Loucy (cell line): Measurements from ENCODE around the gene CD209.
"Not testable (repeated sequence)": the region's sequence is repeated elsewhere in the genome, so short reads cannot be mapped to it uniquely, and the experiment has no call there.

Experiments
- H2AFZ ChIP-seq: fragments of 200-600 bp; sonication (generic); 2 replicates; pipeline ENCODE4 v1.6.0; 2016; ENCODE audit warnings: antibody characterized with exemption, mild to moderate bottlenecking, low read length, moderate library complexity
- H3F3A ChIP-seq: fragments of 200-600 bp; 2 replicates; pipeline ENCODE4 v1.6.0; 2016; ENCODE audit warnings: antibody characterized with exemption, low read depth, mild to moderate bottlenecking
- H3K27me3 ChIP-seq: fragments of 200-600 bp; sonication (generic); 2 replicates; pipeline ENCODE4 v1.6.1; 2014; ENCODE audit warnings: low read length, mild to moderate bottlenecking; ENCODE audit not compliant: insufficient read depth, poor library complexity, severe bottlenecking
- H3K36me3 ChIP-seq: fragments of 200-600 bp; sonication (generic); 2 replicates; pipeline ENCODE4 v1.6.1; 2016; ENCODE audit warnings: low read length; ENCODE audit not compliant: insufficient read depth
- H3K4me1 ChIP-seq: fragments of 200-600 bp; sonication (generic); 2 replicates; pipeline ENCODE4 v1.5.1; 2014; ENCODE audit warnings: low read length, mild to moderate bottlenecking; ENCODE audit not compliant: insufficient read depth, poor library complexity, severe bottlenecking
- H3K4me2 ChIP-seq: fragments of 200-600 bp; sonication (generic); 2 replicates; pipeline ENCODE4 v1.6.0; 2014; ENCODE audit warnings: antibody characterized with exemption, low read length, low read depth, mild to moderate bottlenecking; ENCODE audit not compliant: poor library complexity, severe bottlenecking
- H3K4me3 ChIP-seq: fragments of 200-600 bp; sonication (generic); 2 replicates; pipeline ENCODE4 v1.5.1; 2014; ENCODE audit warnings: low read length, mild to moderate bottlenecking, mixed read lengths; ENCODE audit not compliant: poor library complexity, severe bottlenecking
- H3K79me2 ChIP-seq: fragments of 200-600 bp; sonication (generic); 2 replicates; pipeline ENCODE4 v1.6.1; 2014; ENCODE audit warnings: low read length; ENCODE audit not compliant: insufficient read depth
- H3K9ac ChIP-seq: fragments of 200-600 bp; sonication (generic); 2 replicates; pipeline ENCODE4 v1.6.0; 2014; ENCODE audit warnings: mild to moderate bottlenecking, low read depth, low read length, moderate library complexity; ENCODE audit not compliant: poor library complexity, severe bottlenecking
- H3K9me2 ChIP-seq: fragments of 200-600 bp; sonication (generic); replicated peaks from 2 replicates; pipeline ENCODE4 v1.6.1; 2016; ENCODE audit warnings: low read depth, low read length, mixed read lengths
- H3K9me3 ChIP-seq: fragments of 200-600 bp; sonication (generic); 2 replicates; pipeline ENCODE4 v1.6.1; 2014; ENCODE audit warnings: mild to moderate bottlenecking, antibody characterized with exemption, low read length, low read depth; ENCODE audit not compliant: insufficient read depth
- H4K20me1 ChIP-seq: fragments of 200-600 bp; sonication (generic); 2 replicates; pipeline ENCODE4 v1.6.0; 2014; ENCODE audit warnings: antibody characterized with exemption, low read length, mild to moderate bottlenecking; ENCODE audit not compliant: insufficient read depth, poor library complexity, severe bottlenecking
- EZH2phosphoT487 ChIP-seq: fragments of 200-600 bp; IDR thresholded peaks from 2 replicates; pipeline ENCODE4 v1.6.1; 2018; ENCODE audit warnings: antibody characterized with exemption, mild to moderate bottlenecking, moderate library complexity, borderline replicate concordance
- TF ChIP-seq, protein P1 (sequence below): fragments of 200-600 bp; sonication (generic); conservative IDR thresholded peaks from 2 replicates; pipeline ENCODE4 v1.5.1; 2014; ENCODE audit warnings: mild to moderate bottlenecking, antibody characterized with exemption, low read length

CD209 gene

DNA sequence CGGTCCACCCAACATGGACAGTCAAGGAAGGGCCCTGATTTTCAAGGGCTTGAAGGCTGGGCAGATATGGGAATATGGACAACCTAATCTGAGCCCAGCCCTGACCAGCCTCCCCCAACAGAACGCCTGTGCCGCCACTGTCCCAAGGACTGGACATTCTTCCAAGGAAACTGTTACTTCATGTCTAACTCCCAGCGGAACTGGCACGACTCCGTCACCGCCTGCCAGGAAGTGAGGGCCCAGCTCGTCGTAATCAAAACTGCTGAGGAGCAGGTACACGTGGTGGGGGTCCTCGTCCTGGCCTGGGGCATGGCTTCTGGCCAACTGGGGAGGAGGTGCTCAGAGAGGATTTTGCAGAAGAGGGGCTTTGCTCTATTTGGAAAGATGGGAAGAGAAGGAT lies 19.2 kb upstream of the CD209 start:
- no peak overlapping the region for H3K4me3 ChIP-seq
- H2AFZ ChIP-seq, result no peak overlapping the region
- no peak overlapping the region for H3K9ac ChIP-seq
- no peak overlapping the region for H3K4me2 ChIP-seq
- no peaks in the 10 kb centered on the region for H3F3A ChIP-seq
- H3K27me3 ChIP-seq, result no peaks in the 10 kb centered on the region
- H4K20me1 ChIP-seq, result no peaks in the 10 kb centered on the region
- no peaks in the 10 kb centered on the region for H3K9me3 ChIP-seq
- TF ChIP-seq, protein P1, sequence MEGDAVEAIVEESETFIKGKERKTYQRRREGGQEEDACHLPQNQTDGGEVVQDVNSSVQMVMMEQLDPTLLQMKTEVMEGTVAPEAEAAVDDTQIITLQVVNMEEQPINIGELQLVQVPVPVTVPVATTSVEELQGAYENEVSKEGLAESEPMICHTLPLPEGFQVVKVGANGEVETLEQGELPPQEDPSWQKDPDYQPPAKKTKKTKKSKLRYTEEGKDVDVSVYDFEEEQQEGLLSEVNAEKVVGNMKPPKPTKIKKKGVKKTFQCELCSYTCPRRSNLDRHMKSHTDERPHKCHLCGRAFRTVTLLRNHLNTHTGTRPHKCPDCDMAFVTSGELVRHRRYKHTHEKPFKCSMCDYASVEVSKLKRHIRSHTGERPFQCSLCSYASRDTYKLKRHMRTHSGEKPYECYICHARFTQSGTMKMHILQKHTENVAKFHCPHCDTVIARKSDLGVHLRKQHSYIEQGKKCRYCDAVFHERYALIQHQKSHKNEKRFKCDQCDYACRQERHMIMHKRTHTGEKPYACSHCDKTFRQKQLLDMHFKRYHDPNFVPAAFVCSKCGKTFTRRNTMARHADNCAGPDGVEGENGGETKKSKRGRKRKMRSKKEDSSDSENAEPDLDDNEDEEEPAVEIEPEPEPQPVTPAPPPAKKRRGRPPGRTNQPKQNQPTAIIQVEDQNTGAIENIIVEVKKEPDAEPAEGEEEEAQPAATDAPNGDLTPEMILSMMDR, result no peak
- H3K9me2 ChIP-seq, result no peaks in the 10 kb centered on the region
- H3K36me3 ChIP-seq, result no peaks in the 10 kb centered on the region
- no peaks in the 10 kb centered on the region for H3K4me1 ChIP-seq
- no peaks in the 10 kb centered on the region for H3K79me2 ChIP-seq

DNA sequence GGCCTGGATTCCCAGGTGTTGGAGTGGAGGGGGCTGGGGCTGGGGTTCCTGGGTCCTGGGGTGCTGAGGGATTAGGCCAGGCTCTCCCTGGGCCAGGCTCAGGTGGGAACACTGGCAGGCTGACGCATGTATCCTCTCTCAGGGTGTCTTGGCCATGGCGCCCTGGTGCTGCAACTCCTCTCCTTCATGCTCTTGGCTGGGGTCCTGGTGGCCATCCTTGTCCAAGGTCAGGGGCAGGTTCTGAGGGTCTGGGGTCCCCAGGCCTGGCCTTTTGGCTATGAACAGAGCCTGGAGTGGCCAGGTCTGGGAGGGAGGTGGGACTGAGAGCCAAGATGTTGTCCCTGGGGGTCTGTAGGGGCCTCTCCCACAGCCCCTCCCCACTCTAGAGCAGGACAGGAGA lies 17.7 kb upstream of the CD209 start:
- H3K27me3 ChIP-seq, H3K79me2 ChIP-seq, H3K4me1 ChIP-seq, H3K36me3 ChIP-seq, H3K9me3 ChIP-seq, H3K9me2 ChIP-seq, H2AFZ ChIP-seq, H3F3A ChIP-seq, H3K4me3 ChIP-seq, H4K20me1 ChIP-seq, H3K9ac ChIP-seq, H3K4me2 ChIP-seq: not testable (repeated sequence)

DNA sequence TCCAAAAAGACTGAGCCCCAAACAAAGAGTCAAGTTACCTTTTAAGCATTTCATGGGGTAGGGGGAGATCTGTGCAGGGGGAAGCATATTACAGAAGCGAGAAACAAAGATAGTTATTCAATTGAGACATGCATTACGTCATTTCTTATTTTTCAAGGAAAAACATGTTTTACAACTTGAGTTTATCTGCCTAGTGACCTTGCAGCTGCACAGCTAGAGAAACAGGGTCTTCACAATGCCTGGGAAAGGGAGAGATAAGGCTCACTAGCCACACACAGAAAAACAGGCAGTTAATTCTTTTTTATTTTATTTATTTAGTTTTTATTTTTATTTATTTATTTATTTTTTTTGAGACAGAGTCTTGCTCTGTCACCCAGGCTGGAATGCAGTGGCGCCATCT lies 16.8 kb upstream of the CD209 start:
- not testable (repeated sequence) for H3F3A ChIP-seq, H3K27me3 ChIP-seq, H3K9me3 ChIP-seq, H3K36me3 ChIP-seq, H3K9me2 ChIP-seq, H3K4me3 ChIP-seq, H2AFZ ChIP-seq, H3K4me1 ChIP-seq, H3K9ac ChIP-seq, H3K79me2 ChIP-seq, H3K4me2 ChIP-seq, H4K20me1 ChIP-seq

DNA sequence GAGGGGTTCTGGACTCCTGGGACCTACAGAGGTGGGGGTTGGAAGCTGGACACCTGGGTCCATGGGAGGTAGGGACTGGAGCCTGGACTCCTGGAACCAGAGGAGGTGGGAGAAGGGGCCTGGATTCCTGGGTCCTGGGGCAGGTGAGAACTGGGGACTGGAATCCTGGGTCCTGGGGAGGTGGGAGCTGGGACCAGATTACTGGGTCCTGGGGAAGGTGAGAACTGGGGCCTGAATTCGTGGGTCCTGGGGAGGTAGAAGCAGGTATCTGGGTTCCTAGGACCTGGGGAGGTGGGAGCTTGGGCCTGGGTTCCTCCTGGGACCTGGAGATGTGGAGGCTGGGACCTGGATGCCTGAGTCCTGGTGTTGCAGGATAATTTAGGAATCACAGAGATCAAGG lies 16.4 kb upstream of the CD209 start:
- Histone ChIP-seq H3K4me2 (no peak overlapping the region), H3K9me2 (no peaks in the 10 kb centered on the region), H3K79me2 (no peaks in the 10 kb centered on the region), H3K27me3 (no peaks in the 10 kb centered on the region), H3K9ac (no peak overlapping the region), H2AFZ (no peak overlapping the region), H3F3A (no peaks in the 10 kb centered on the region), H4K20me1 (no peaks in the 10 kb centered on the region), H3K36me3 (no peaks in the 10 kb centered on the region), H3K9me3 (peaks cover 4% of the 10 kb centered on the region; the same call in 1 of the 2 replicates), H3K4me1 (no peaks in the 10 kb centered on the region), H3K4me3 (no peak overlapping the region)
- TF ChIP-seq EZH2phosphoT487, result no peak
- TF ChIP-seq, protein P1, result no peak
